Endothelial cell (in vitro differentiated cells): ENCODE measurements around the gene GARIN3. TPM values are rescaled to one million over a fixed set of nuclear protein-coding genes. Genes with fewer than 3 reads are reported as not detected.

Experiments
- DNase-seq: peaks from one replicate; pipeline ENCODE4 v3.0.0; 2021; ENCODE audit warnings: low spot score
- H3K27ac Mint-ChIP-seq: one replicate; pipeline ENCODE4 v1.8.0; 2021; ENCODE audit warnings: mixed read lengths, inconsistent platforms; ENCODE audit not compliant: unreplicated experiment
- H3K27me3 Mint-ChIP-seq: one replicate; pipeline ENCODE4 v1.8.0; 2021; ENCODE audit warnings: mild to moderate bottlenecking, moderate library complexity, mixed read lengths, inconsistent platforms; ENCODE audit not compliant: unreplicated experiment
- H3K36me3 Mint-ChIP-seq: one replicate; pipeline ENCODE4 v1.8.0; 2021; ENCODE audit warnings: mild to moderate bottlenecking, low read depth, mixed read lengths, inconsistent platforms; ENCODE audit not compliant: unreplicated experiment
- H3K4me1 Mint-ChIP-seq: one replicate; pipeline ENCODE4 v1.8.0; 2021; ENCODE audit warnings: mild to moderate bottlenecking, mixed read lengths, inconsistent platforms; ENCODE audit not compliant: unreplicated experiment
- H3K4me3 Mint-ChIP-seq: one replicate; pipeline ENCODE4 v1.8.0; 2021; ENCODE audit warnings: mild to moderate bottlenecking, mixed read lengths, inconsistent platforms; ENCODE audit not compliant: unreplicated experiment
- H3K9me3 Mint-ChIP-seq: one replicate; pipeline ENCODE4 v1.8.0; 2021; ENCODE audit warnings: mixed read lengths, inconsistent platforms; ENCODE audit not compliant: unreplicated experiment
- total RNA-seq: library from RNA; stranded (reverse); fragmentation: NEBNext Ultra II Directional; extraction: Animal tissue kit (Norgen Biotek cat#: 25700); gene quantifications from one replicate; pipeline ENCODE4 v1.2.1, GENCODE V29; 2021; ENCODE audit not compliant: unreplicated experiment
- TF ChIP-seq, protein P1 (sequence below): fragments of 200-600 bp; sonication (generic); IDR thresholded peaks from one replicate; pipeline ENCODE4 v1.5.0; 2021; ENCODE audit warnings: antibody characterized with exemption; ENCODE audit not compliant: unreplicated experiment

Gene GARIN3
- total RNA-seq, 1 donor from 2014 or later = not detected

GRCh38 chr5:157178966-157179365 is 12.9 kb upstream of the GARIN3 start:
- Mint-ChIP-seq H3K27me3 (no peaks in the 10 kb centered on the region), H3K36me3 (no peaks in the 10 kb centered on the region), H3K4me1 (no peaks in the 10 kb centered on the region), H3K27ac (no peak overlapping the region), H3K4me3 (no peak overlapping the region), H3K9me3 (no peaks in the 10 kb centered on the region)
- DNase-seq = no peak
- TF ChIP-seq, protein P1, sequence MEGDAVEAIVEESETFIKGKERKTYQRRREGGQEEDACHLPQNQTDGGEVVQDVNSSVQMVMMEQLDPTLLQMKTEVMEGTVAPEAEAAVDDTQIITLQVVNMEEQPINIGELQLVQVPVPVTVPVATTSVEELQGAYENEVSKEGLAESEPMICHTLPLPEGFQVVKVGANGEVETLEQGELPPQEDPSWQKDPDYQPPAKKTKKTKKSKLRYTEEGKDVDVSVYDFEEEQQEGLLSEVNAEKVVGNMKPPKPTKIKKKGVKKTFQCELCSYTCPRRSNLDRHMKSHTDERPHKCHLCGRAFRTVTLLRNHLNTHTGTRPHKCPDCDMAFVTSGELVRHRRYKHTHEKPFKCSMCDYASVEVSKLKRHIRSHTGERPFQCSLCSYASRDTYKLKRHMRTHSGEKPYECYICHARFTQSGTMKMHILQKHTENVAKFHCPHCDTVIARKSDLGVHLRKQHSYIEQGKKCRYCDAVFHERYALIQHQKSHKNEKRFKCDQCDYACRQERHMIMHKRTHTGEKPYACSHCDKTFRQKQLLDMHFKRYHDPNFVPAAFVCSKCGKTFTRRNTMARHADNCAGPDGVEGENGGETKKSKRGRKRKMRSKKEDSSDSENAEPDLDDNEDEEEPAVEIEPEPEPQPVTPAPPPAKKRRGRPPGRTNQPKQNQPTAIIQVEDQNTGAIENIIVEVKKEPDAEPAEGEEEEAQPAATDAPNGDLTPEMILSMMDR = no peak

DNA sequence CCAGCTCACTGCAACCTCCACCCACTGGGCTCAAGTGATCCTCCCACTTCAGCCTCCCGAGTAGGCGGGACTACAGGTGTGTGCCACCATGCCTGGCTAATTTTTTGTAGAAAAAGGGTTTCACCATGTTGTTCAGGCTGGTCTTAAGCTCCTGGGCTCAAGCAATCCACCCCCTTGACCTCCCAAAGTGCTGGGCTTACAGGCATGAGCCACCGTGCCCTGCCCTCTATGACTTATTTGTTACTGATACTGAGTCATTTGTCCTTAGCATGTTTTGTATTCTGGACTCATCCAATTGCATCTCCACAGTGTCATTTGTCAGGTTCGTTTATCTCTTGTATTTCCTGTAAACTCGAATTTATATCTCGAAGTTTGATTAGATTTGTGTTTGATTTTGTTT is 11.9 kb upstream of the GARIN3 start:
- TF ChIP-seq, protein P1 = no peak
- H3K36me3 Mint-ChIP-seq = no peaks in the 10 kb centered on the region
- no peak for DNase-seq
- no peaks in the 10 kb centered on the region for H3K4me1 Mint-ChIP-seq
- H3K9me3 Mint-ChIP-seq = no peaks in the 10 kb centered on the region
- H3K4me3 Mint-ChIP-seq = no peak overlapping the region
- H3K27ac Mint-ChIP-seq = no peak overlapping the region
- H3K27me3 Mint-ChIP-seq = no peaks in the 10 kb centered on the region

DNA sequence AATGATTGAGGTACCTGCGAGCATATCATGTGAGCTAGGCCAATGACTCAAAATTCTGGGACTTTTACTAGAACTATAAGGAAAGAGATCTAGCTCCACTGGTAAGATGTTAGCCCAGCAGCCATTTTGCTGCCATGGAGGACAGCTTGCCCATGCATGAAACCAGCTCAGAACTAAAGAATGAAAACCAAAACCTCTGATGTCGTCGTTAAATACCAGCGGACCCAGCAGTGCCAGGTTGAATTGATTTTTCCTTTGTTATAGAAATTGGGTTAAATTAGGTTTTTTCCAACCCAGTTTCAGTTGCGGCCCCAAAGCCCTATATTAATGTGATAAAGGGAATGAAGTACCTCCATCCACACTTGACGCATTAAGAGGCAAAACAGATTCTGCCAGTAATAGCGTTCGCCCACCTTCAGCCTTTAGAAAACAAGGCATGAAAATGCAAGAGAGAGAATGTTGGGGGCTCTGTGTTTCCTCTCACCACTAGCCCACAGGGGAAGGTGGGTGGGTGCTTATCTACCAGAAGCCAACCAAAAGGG is 9.1 kb upstream of the GARIN3 start:
- no peaks in the 10 kb centered on the region for H3K9me3 Mint-ChIP-seq
- no peaks in the 10 kb centered on the region for H3K36me3 Mint-ChIP-seq
- no peak overlapping the region for H3K4me3 Mint-ChIP-seq
- no peak for DNase-seq
- TF ChIP-seq, protein P1 = no peak
- H3K27me3 Mint-ChIP-seq = no peaks in the 10 kb centered on the region
- H3K27ac Mint-ChIP-seq = no peak overlapping the region
- H3K4me1 Mint-ChIP-seq = peaks cover 5% of the 10 kb centered on the region

DNA sequence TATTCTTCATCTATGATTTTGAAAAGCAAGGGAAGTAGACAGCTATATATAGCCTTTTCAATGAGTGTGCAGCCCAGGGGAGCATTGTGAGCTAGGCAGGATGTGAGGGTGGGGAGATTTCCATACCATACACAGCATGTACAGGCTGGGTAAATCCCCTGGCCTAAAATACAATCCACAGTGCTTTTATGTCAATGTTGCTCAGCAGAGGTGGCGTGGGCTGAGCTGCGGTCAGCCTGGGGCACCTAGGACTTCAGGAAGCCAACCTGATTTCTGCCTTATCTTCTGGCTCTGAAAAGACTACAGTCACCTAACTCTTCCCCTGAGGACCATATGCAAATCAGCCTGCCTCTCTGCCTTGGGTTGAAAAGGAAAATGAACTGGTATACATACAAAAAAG is 6.3 kb upstream of the GARIN3 start:
- Mint-ChIP-seq H3K36me3 (no peaks in the 10 kb centered on the region), H3K4me3 (no peak overlapping the region), H3K27me3 (peaks cover 2% of the 10 kb centered on the region), H3K9me3 (no peaks in the 10 kb centered on the region), H3K4me1 (peaks cover 5% of the 10 kb centered on the region), H3K27ac (no peak overlapping the region)
- TF ChIP-seq, protein P1 = no peak
- no peak for DNase-seq

DNA sequence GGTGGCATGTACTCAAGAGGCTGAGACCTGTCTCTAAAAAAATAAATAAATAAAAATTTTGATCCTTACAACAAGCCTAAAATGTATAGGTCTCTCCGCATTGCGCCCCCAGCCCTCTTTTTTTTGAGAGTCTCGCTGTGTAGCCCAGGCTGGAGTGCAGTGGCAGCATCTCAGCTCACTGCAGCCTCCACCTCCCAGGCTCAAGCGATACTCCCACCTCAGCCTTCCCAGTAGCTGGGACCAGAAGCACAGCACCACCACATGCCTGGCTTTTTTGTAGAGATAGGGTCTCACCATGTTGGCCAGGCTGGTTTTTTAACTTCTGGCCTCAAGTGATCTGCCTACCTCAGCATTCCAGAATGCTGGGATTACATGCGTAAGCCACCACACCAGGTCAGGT is 2.2 kb upstream of the GARIN3 start:
- Mint-ChIP-seq H3K4me3 (no peak overlapping the region), H3K27me3 (peaks cover 2% of the 10 kb centered on the region), H3K9me3 (no peaks in the 10 kb centered on the region), H3K36me3 (no peaks in the 10 kb centered on the region), H3K27ac (no peak overlapping the region), H3K4me1 (peaks cover 5% of the 10 kb centered on the region)
- no peak for DNase-seq
- TF ChIP-seq, protein P1 = no peak
